Measurements from ENCODE around the gene SIPA1L3. TPM values are rescaled to one million over a fixed set of nuclear protein-coding genes. Genes with fewer than 3 reads are reported as not detected.

Gene SIPA1L3
- total and polyA plus RNA-seq, 2 experiments from 2014 or later = 15.7 to 54.1 TPM

DNA sequence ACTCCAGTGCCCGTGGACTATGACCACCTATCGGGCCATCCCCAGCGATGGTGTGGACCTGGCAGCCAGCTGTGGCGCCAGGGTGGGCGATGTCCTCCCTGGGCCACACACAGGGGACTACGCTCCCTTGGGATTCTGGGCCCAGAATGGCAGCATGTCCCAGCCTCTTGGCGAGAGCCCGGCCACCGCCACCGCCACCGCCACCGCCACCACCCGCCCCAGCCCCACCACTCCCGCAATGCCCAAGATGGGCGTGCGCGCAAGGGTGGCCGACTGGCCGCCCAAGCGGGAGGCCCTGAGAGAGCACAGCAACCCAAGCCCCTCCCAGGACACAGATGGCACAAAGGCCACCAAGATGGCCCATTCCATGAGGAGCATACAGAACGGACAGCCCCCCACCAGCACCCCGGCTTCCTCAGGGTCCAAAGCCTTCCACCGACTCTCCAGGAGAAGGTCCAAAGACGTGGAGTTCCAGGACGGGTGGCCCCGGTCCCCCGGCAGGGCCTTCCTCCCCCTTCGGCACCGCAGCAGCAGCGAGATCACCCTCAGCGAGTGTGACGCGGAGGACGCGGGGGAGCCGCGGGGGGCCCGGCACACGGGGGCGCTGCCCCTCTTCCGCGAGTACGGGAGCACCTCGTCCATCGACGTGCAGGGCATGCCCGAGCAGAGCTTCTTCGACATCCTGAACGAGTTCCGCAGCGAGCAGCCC is 174.7 kb downstream of the SIPA1L3 start:
- no peak for ATAC-seq
- H3F3A ChIP-seq (replicated peaks; ENCODE audit: low read depth) = no peaks in the 10 kb centered on the region
- Mint-ChIP-seq H3K9me3 (no peaks in the 10 kb centered on the region; the same call in 1 of the 3 replicates), H3K27me3 (ENCODE audit: insufficient read depth, low read depth, poor library complexity) (peaks cover 4% of the 10 kb centered on the region), H3K4me1 (peaks cover 18% of the 10 kb centered on the region), H3K36me3 (ENCODE audit: low read depth) (peaks cover 4% of the 10 kb centered on the region; the same call in 1 of the 3 replicates), H3K4me3 (no peak overlapping the region), H3K27ac (no peak overlapping the region)
- no peaks in the 10 kb centered on the region for H3K36me3 ChIP-seq (ENCODE audit: insufficient read depth)
- H3K27ac ChIP-seq (ENCODE audit: low read depth) = no peak overlapping the region
- H3K27me3 ChIP-seq (ENCODE audit: insufficient read depth) = no peaks in the 10 kb centered on the region
- H3K4me3 ChIP-seq = no peak overlapping the region
- H3K4me2 ChIP-seq = no peak overlapping the region
- no peaks in the 10 kb centered on the region for H3K9me2 ChIP-seq (ENCODE audit: insufficient read depth)
- H3K79me2 ChIP-seq (replicated peaks; ENCODE audit: insufficient read depth) = no peaks in the 10 kb centered on the region; the same call in 1 of the 2 replicates
- DNase-seq (ENCODE audit: low spot score) = no peak
- peaks cover 9% of the 10 kb centered on the region; the same call in 1 of the 2 replicates for H3K4me1 ChIP-seq (ENCODE audit: insufficient read depth)
- no peak overlapping the region for H2AFZ ChIP-seq
- TF ChIP-seq, protein P1, sequence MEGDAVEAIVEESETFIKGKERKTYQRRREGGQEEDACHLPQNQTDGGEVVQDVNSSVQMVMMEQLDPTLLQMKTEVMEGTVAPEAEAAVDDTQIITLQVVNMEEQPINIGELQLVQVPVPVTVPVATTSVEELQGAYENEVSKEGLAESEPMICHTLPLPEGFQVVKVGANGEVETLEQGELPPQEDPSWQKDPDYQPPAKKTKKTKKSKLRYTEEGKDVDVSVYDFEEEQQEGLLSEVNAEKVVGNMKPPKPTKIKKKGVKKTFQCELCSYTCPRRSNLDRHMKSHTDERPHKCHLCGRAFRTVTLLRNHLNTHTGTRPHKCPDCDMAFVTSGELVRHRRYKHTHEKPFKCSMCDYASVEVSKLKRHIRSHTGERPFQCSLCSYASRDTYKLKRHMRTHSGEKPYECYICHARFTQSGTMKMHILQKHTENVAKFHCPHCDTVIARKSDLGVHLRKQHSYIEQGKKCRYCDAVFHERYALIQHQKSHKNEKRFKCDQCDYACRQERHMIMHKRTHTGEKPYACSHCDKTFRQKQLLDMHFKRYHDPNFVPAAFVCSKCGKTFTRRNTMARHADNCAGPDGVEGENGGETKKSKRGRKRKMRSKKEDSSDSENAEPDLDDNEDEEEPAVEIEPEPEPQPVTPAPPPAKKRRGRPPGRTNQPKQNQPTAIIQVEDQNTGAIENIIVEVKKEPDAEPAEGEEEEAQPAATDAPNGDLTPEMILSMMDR (conservative IDR thresholded peaks at IDR 0.05; ENCODE audit: low read depth in 2 of 2) = no peak
- TF ChIP-seq EZH2 (IDR thresholded peaks at IDR 0.05; ENCODE audit: low read depth, unreplicated experiment) = no peak
- TF ChIP-seq ZNF331 (CRISPR knock-in tag; IDR thresholded peaks at IDR 0.05; ENCODE audit: low read depth) = no peak
- TF ChIP-seq, protein P2, sequence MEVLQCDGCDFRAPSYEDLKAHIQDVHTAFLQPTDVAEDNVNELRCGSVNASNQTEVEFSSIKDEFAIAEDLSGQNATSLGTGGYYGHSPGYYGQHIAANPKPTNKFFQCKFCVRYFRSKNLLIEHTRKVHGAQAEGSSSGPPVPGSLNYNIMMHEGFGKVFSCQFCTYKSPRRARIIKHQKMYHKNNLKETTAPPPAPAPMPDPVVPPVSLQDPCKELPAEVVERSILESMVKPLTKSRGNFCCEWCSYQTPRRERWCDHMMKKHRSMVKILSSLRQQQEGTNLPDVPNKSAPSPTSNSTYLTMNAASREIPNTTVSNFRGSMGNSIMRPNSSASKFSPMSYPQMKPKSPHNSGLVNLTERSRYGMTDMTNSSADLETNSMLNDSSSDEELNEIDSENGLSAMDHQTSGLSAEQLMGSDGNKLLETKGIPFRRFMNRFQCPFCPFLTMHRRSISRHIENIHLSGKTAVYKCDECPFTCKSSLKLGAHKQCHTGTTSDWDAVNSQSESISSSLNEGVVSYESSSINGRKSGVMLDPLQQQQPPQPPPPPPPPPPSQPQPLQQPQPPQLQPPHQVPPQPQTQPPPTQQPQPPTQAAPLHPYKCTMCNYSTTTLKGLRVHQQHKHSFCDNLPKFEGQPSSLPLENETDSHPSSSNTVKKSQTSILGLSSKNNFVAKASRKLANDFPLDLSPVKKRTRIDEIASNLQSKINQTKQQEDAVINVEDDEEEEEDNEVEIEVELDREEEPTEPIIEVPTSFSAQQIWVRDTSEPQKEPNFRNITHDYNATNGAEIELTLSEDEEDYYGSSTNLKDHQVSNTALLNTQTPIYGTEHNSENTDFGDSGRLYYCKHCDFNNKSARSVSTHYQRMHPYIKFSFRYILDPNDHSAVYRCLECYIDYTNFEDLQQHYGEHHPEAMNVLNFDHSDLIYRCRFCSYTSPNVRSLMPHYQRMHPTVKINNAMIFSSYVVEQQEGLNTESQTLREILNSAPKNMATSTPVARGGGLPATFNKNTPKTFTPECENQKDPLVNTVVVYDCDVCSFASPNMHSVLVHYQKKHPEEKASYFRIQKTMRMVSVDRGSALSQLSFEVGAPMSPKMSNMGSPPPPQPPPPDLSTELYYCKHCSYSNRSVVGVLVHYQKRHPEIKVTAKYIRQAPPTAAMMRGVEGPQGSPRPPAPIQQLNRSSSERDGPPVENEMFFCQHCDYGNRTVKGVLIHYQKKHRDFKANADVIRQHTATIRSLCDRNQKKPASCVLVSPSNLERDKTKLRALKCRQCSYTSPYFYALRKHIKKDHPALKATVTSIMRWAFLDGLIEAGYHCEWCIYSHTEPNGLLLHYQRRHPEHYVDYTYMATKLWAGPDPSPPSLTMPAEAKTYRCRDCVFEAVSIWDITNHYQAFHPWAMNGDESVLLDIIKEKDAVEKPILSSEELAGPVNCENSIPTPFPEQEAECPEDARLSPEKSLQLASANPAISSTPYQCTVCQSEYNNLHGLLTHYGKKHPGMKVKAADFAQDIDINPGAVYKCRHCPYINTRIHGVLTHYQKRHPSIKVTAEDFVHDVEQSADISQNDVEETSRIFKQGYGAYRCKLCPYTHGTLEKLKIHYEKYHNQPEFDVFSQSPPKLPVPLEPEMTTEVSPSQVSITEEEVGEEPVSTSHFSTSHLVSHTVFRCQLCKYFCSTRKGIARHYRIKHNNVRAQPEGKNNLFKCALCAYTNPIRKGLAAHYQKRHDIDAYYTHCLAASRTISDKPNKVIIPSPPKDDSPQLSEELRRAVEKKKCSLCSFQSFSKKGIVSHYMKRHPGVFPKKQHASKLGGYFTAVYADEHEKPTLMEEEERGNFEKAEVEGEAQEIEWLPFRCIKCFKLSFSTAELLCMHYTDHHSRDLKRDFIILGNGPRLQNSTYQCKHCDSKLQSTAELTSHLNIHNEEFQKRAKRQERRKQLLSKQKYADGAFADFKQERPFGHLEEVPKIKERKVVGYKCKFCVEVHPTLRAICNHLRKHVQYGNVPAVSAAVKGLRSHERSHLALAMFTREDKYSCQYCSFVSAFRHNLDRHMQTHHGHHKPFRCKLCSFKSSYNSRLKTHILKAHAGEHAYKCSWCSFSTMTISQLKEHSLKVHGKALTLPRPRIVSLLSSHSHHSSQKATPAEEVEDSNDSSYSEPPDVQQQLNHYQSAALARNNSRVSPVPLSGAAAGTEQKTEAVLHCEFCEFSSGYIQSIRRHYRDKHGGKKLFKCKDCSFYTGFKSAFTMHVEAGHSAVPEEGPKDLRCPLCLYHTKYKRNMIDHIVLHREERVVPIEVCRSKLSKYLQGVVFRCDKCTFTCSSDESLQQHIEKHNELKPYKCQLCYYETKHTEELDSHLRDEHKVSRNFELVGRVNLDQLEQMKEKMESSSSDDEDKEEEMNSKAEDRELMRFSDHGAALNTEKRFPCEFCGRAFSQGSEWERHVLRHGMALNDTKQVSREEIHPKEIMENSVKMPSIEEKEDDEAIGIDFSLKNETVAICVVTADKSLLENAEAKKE (CRISPR knock-in tag; IDR thresholded peaks at IDR 0.05) = no peak
- no peak for TF ChIP-seq NANOG (IDR thresholded peaks at IDR 0.05; ENCODE audit: borderline replicate concordance)
- TF ChIP-seq ZNF114 (CRISPR knock-in tag; IDR thresholded peaks at IDR 0.05) = no peak
- H4K20me1 ChIP-seq (replicated peaks; ENCODE audit: insufficient read depth) = no peaks in the 10 kb centered on the region

All from GM23338 (cell line).